IMR-90 (cell line): ENCODE data around the gene NUDT3. TPM values are rescaled to one million over a fixed set of nuclear protein-coding genes. Genes with fewer than 3 reads are reported as not detected.

Experiments
- ATAC-seq: fragments of 200-7000 bp; cut with Tn5 transposase; 2 replicates; pipeline ENCODE4 v1.9.1; 2020; ENCODE audit warnings: low read depth, mild to moderate bottlenecking, moderate library complexity
- BruUV-seq: library from RNA; stranded (reverse); fragments of 400-500 nt; replicated peaks from 2 replicates; lab custom pipeline; 2021; lab: Mats Ljungman, UMichigan
- CTCF ChIA-PET: fragments of 300-600 bp; formaldehyde crosslinking; extraction: SDS; loops from one replicate; lab custom pipeline; 2021; ENCODE audit warnings: antibody characterized with exemption; lab: Yijun Ruan, JAX
- POLR2A ChIA-PET: fragments of 300-600 bp; sonication (Branson Sonifier 250); formaldehyde crosslinking; loops from one replicate; lab custom pipeline; 2022; ENCODE audit warnings: antibody characterized with exemption; ENCODE audit not compliant: unreplicated experiment; lab: Charles Lee
- DNase-seq: peaks from one replicate; pipeline ENCODE4 v3.0.0; 2013
- H2AFZ ChIP-seq: replicated peaks from 2 replicates; pipeline ENCODE3; 2013; ENCODE audit warnings: low read length, mild to moderate bottlenecking; ENCODE audit not compliant: poor library complexity
- H2AK5ac ChIP-seq: 2 replicates; pipeline ENCODE4 v1.6.1; 2013; ENCODE audit warnings: low read depth, low read length, inconsistent platforms
- H2AK9ac ChIP-seq: replicated peaks from 2 replicates; pipeline ENCODE3; 2013; ENCODE audit warnings: mild to moderate bottlenecking, low read depth, low read length, moderate library complexity; ENCODE audit not compliant: poor library complexity
- H2BK120ac ChIP-seq: 2 replicates; pipeline ENCODE4 v1.6.1; 2013; ENCODE audit warnings: low read depth, low read length, inconsistent platforms
- H2BK15ac ChIP-seq: 3 replicates; pipeline ENCODE4 v1.6.1; 2013; ENCODE audit warnings: low read depth, low read length, inconsistent platforms
- H2BK20ac ChIP-seq: 2 replicates; pipeline ENCODE4 v1.6.1; 2013; ENCODE audit warnings: low read depth, mild to moderate bottlenecking, inconsistent platforms, low read length, moderate library complexity
- H2BK5ac ChIP-seq: 2 replicates; pipeline ENCODE4 v1.6.1; 2013; ENCODE audit warnings: mild to moderate bottlenecking, low read depth, low read length, inconsistent platforms; ENCODE audit not compliant: poor library complexity, severe bottlenecking
- H3K14ac ChIP-seq: replicated peaks from 2 replicates; pipeline ENCODE4 v1.6.1; 2013; ENCODE audit warnings: low read depth, low read length, inconsistent platforms
- H3K18ac ChIP-seq: 2 replicates; pipeline ENCODE4 v1.6.1; 2013; ENCODE audit warnings: low read depth, low read length, control low read depth
- H3K23ac ChIP-seq: 2 replicates; pipeline ENCODE4 v1.6.1; 2013; ENCODE audit warnings: low read depth, low read length, inconsistent platforms
- H3K27ac ChIP-seq: 2 replicates; pipeline ENCODE4 v1.5.1; 2013; ENCODE audit warnings: mild to moderate bottlenecking, control low read depth, low read length; ENCODE audit not compliant: insufficient read depth
- H3K27me3 ChIP-seq: 2 replicates; pipeline ENCODE4 v1.6.1; 2013; ENCODE audit warnings: low read length; ENCODE audit not compliant: control insufficient read depth, insufficient read depth
- H3K36me3 ChIP-seq: 2 replicates; pipeline ENCODE4 v1.6.1; 2013; ENCODE audit warnings: low read length, mixed read lengths; ENCODE audit not compliant: control insufficient read depth, insufficient read depth
- H3K4ac ChIP-seq: 2 replicates; pipeline ENCODE4 v1.6.1; 2013; ENCODE audit warnings: low read depth, low read length, inconsistent platforms
- H3K4me1 ChIP-seq: 2 replicates; pipeline ENCODE4 v1.6.1; 2013; ENCODE audit warnings: low read length, mixed read lengths; ENCODE audit not compliant: control insufficient read depth, insufficient read depth
- H3K4me2 ChIP-seq: 2 replicates; pipeline ENCODE4 v1.6.1; 2013; ENCODE audit warnings: low read depth, mild to moderate bottlenecking, control low read depth, low read length, moderate library complexity
- H3K4me3 ChIP-seq: 2 replicates; pipeline ENCODE4 v1.5.1; 2013; ENCODE audit warnings: low read depth, mild to moderate bottlenecking, control low read depth, low read length, moderate library complexity; ENCODE audit not compliant: insufficient read depth
- H3K56ac ChIP-seq: 2 replicates; pipeline ENCODE4 v1.6.1; 2013; ENCODE audit warnings: low read length, inconsistent platforms; ENCODE audit not compliant: insufficient read depth; ENCODE audit errors: extremely low read depth
- H3K79me1 ChIP-seq, 2 experiments: 2 replicates each; pipeline ENCODE4 v1.6.1; 2013; ENCODE audit warnings: low read length in 2 of 2, inconsistent platforms in 1 of 2, low read depth in 1 of 2
- H3K9ac ChIP-seq: 2 replicates; pipeline ENCODE4 v1.6.1; 2013; ENCODE audit warnings: low read depth, low read length, control low read depth
- H3K9me1 ChIP-seq: 2 replicates; pipeline ENCODE4 v1.6.1; 2013; ENCODE audit warnings: low read length, inconsistent platforms; ENCODE audit not compliant: insufficient read depth
- H3K9me3 ChIP-seq: 2 replicates; pipeline ENCODE4 v1.6.1; 2013; ENCODE audit warnings: low read length; ENCODE audit not compliant: control insufficient read depth, insufficient read depth
- H4K20me1 ChIP-seq: 2 replicates; pipeline ENCODE4 v1.6.1; 2013; ENCODE audit warnings: low read length, inconsistent platforms; ENCODE audit not compliant: insufficient read depth
- H4K5ac ChIP-seq: 2 replicates; pipeline ENCODE4 v1.6.1; 2013; ENCODE audit warnings: mild to moderate bottlenecking, low read depth, low read length, control low read depth
- H4K8ac ChIP-seq, 2 experiments: 2 replicates each; pipeline ENCODE4 v1.6.1; 2013; ENCODE audit warnings: low read depth in 2 of 2, low read length in 2 of 2, control low read depth in 1 of 2, inconsistent platforms in 1 of 2
- H4K91ac ChIP-seq: 2 replicates; pipeline ENCODE4 v1.6.1; 2013; ENCODE audit warnings: low read depth, low read length, inconsistent platforms; ENCODE audit not compliant: insufficient read depth
- CEBPB ChIP-seq: IDR thresholded peaks from 2 replicates; pipeline ENCODE4 v1.6.1; 2012; ENCODE audit warnings: low read depth, low read length, improper control_type of control experiment
- CHD1 ChIP-seq: IDR thresholded peaks from 2 replicates; pipeline ENCODE4 v1.6.1; 2012; ENCODE audit warnings: low read depth, low read length, improper control_type of control experiment
- FOS ChIP-seq: fragments of 150-350 bp; IDR thresholded peaks from 2 replicates; pipeline ENCODE4 v1.6.1; 2016; ENCODE audit warnings: low read depth, low read length
- MAFK ChIP-seq: IDR thresholded peaks from 2 replicates; pipeline ENCODE4 v1.6.1; 2012; ENCODE audit warnings: low read depth, low read length, improper control_type of control experiment
- MAZ ChIP-seq: IDR thresholded peaks from 2 replicates; pipeline ENCODE4 v1.6.1; 2012; ENCODE audit warnings: low read depth, mild to moderate bottlenecking, low read length, improper control_type of control experiment, moderate library complexity, borderline replicate concordance
- NFE2L2 ChIP-seq: fragments of 150-350 bp; IDR thresholded peaks from 2 replicates; pipeline ENCODE4 v1.6.1; 2016; ENCODE audit warnings: low read depth, mild to moderate bottlenecking, low read length
- POLR2A ChIP-seq: IDR thresholded peaks from 2 replicates; pipeline ENCODE4 v1.6.1; 2012; ENCODE audit warnings: mild to moderate bottlenecking, low read depth, low read length
- RAD21 ChIP-seq: IDR thresholded peaks from 2 replicates; pipeline ENCODE4 v1.6.1; 2012; ENCODE audit warnings: low read length, improper control_type of control experiment
- RCOR1 ChIP-seq: IDR thresholded peaks from 2 replicates; pipeline ENCODE4 v1.6.1; 2012; ENCODE audit warnings: mild to moderate bottlenecking, low read length, improper control_type of control experiment; ENCODE audit not compliant: insufficient replicate concordance
- RFX5 ChIP-seq: IDR thresholded peaks from 2 replicates; pipeline ENCODE4 v1.8.0; 2012; ENCODE audit warnings: low read depth, mild to moderate bottlenecking, low read length, moderate library complexity
- WGBS, 2 experiments: methylation state at CpG; one replicate each; pipeline versions ENCODE4 v1.1.5 to v1.1.7; 2013; ENCODE audit warnings: missing lambda C conversion rate in 2 of 2; ENCODE audit not compliant: insufficient read length in 1 of 2; ENCODE audit errors: extremely low coverage in 2 of 2; 5-methylcytosine and 5-hydroxymethylcytosine counted together
- dilution Hi-C: fragments of 300-500 bp; cut with HindIII; formaldehyde crosslinking; loops from one replicate; pipeline ENCODE4 v1.14.3; 2018; ENCODE audit warnings: low sequenced_read_pairs; ENCODE audit not compliant: unreplicated experiment
- in situ Hi-C: fragments of 300-500 bp; cut with MboI; formaldehyde crosslinking; loops from 3 replicates; pipeline ENCODE4 v1.14.3; 2019; ENCODE audit warnings: low sequenced_read_pairs, inconsistent platforms, mixed read lengths
- intact Hi-C: fragments of 100-400 bp; cut with micrococcal nuclease; formaldehyde crosslinking; loops from 2 replicates; pipeline ENCODE4 v1.10.0; 2022
- polyA plus RNA-seq, 3 experiments: library from polyadenylated mRNA; depleted of rRNA; stranded (reverse); fragments of >200 nt; gene quantifications; 2 replicates each; pipeline ENCODE4 v1.2.3, GENCODE V29; 2012; ENCODE audit warnings: low replicate concordance in 1 of 3
- total RNA-seq: library from RNA; depleted of rRNA; stranded (reverse); fragments of >200 nt; gene quantifications from 2 replicates; pipeline ENCODE4 v1.2.3, GENCODE V29; 2012
- TF ChIP-seq, protein P1 (sequence below): conservative IDR thresholded peaks from 2 replicates; pipeline ENCODE4 v1.5.1; 2012; ENCODE audit warnings: mild to moderate bottlenecking, low read depth, low read length, improper control_type of control experiment
- TF ChIP-seq, protein P2 (sequence below): fragments of 150-350 bp; IDR thresholded peaks from 2 replicates; pipeline ENCODE4 v1.6.1; 2016; ENCODE audit warnings: low read depth, mild to moderate bottlenecking, low read length, moderate library complexity, borderline replicate concordance
- TF ChIP-seq, protein P3 (sequence below): fragments of 150-350 bp; IDR thresholded peaks from 2 replicates; pipeline ENCODE4 v1.6.1; 2017; ENCODE audit warnings: mild to moderate bottlenecking, antibody characterized with exemption, low read length, low read depth

The NUDT3 gene
- total and polyA plus RNA-seq, 2 of the 4 experiments (the other 2 are of a cell fraction) = 10.1 to 17.2 TPM

GRCh38 chr6:34425132-34425497 lies 32.6 kb upstream of the NUDT3 start:
- DNase-seq (no peak), ATAC-seq (no peak)
- POLR2A ChIA-PET = no interaction called here
- H3K79me1 ChIP-seq = peaks cover 31 to 48% of the 10 kb centered on the region in 2 experiments
- 0 out of 2 replicates have a peak overlapping the region, but pooled peaks have one; percentile 2 for H2BK120ac ChIP-seq
- H4K91ac ChIP-seq = peak overlapping the region; percentile 86; the same call in 1 of the 2 replicates
- no peaks in the 10 kb centered on the region for H3K9me3 ChIP-seq
- dilution Hi-C loops = no loop called here
- peak overlapping the region; percentile 99 for H3K14ac ChIP-seq
- no peak overlapping the region for H2BK20ac ChIP-seq
- WGBS, 2 experiments = no CpG with 5 or more reads among the region's 10 CpGs
- H2AK5ac ChIP-seq = peak overlapping the region; percentile 74
- H2BK5ac ChIP-seq = peak overlapping the region; percentile 55
- H2AFZ ChIP-seq = peak overlapping the region; percentile 78
- peak overlapping the region; percentile 82 for H3K4me3 ChIP-seq
- no peaks in the 10 kb centered on the region; the same call in 1 of the 2 replicates for H3K27me3 ChIP-seq
- CTCF ChIA-PET = interaction anchor here (1.2 to 2.1 kb wide), 2 partner anchors 176 to 184 kb away, joined by 3 to 5 read pairs; no protein-coding TSS in a partner anchor
- H3K23ac ChIP-seq = peak overlapping the region; percentile 98
- no peaks in the 10 kb centered on the region for H3K9me1 ChIP-seq
- peak overlapping the region; percentile 59 to 80 for H4K8ac ChIP-seq
- H4K5ac ChIP-seq = 0 out of 2 replicates have a peak overlapping the region, but pooled peaks have one; percentile 24
- H3K4me1 ChIP-seq = peaks cover 2% of the 10 kb centered on the region
- BruUV-seq = no TSS peak
- peak overlapping the region; percentile 81 for H3K27ac ChIP-seq
- peaks cover 39% of the 10 kb centered on the region for H3K36me3 ChIP-seq
- peak overlapping the region; percentile 84; the same call in 1 of the 2 replicates for H3K56ac ChIP-seq
- H3K4me2 ChIP-seq = peak overlapping the region; percentile 94
- intact Hi-C loops = no loop called here
- no peak overlapping the region for H2BK15ac ChIP-seq
- H3K9ac ChIP-seq = peak overlapping the region; percentile 97
- TF ChIP-seq, protein P1, sequence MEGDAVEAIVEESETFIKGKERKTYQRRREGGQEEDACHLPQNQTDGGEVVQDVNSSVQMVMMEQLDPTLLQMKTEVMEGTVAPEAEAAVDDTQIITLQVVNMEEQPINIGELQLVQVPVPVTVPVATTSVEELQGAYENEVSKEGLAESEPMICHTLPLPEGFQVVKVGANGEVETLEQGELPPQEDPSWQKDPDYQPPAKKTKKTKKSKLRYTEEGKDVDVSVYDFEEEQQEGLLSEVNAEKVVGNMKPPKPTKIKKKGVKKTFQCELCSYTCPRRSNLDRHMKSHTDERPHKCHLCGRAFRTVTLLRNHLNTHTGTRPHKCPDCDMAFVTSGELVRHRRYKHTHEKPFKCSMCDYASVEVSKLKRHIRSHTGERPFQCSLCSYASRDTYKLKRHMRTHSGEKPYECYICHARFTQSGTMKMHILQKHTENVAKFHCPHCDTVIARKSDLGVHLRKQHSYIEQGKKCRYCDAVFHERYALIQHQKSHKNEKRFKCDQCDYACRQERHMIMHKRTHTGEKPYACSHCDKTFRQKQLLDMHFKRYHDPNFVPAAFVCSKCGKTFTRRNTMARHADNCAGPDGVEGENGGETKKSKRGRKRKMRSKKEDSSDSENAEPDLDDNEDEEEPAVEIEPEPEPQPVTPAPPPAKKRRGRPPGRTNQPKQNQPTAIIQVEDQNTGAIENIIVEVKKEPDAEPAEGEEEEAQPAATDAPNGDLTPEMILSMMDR = no peak
- TF ChIP-seq, protein P2, sequence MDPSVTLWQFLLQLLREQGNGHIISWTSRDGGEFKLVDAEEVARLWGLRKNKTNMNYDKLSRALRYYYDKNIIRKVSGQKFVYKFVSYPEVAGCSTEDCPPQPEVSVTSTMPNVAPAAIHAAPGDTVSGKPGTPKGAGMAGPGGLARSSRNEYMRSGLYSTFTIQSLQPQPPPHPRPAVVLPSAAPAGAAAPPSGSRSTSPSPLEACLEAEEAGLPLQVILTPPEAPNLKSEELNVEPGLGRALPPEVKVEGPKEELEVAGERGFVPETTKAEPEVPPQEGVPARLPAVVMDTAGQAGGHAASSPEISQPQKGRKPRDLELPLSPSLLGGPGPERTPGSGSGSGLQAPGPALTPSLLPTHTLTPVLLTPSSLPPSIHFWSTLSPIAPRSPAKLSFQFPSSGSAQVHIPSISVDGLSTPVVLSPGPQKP = no peak
- TF ChIP-seq MAZ (no peak), RAD21 (no peak), NFE2L2 (no peak), POLR2A (no peak), CEBPB (no peak), CHD1 (no peak), FOS (no peak), RFX5 (no peak), MAFK (no peak), RCOR1 (no peak)
- TF ChIP-seq, protein P3, sequence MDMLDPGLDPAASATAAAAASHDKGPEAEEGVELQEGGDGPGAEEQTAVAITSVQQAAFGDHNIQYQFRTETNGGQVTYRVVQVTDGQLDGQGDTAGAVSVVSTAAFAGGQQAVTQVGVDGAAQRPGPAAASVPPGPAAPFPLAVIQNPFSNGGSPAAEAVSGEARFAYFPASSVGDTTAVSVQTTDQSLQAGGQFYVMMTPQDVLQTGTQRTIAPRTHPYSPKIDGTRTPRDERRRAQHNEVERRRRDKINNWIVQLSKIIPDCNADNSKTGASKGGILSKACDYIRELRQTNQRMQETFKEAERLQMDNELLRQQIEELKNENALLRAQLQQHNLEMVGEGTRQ = no peak
- H2AK9ac ChIP-seq = peak overlapping the region; percentile 97
- in situ Hi-C loops = loop anchor here (10.0 kb wide), 1 partner anchor 180 kb away; no protein-coding TSS in a partner anchor
- no peak overlapping the region for H3K18ac ChIP-seq
- H4K20me1 ChIP-seq = peaks cover 39% of the 10 kb centered on the region
- H3K4ac ChIP-seq = peak overlapping the region; percentile 90
